K562 (cell line): ENCODE data around the gene ST6GALNAC6. TPM values are rescaled to one million over a fixed set of nuclear protein-coding genes. Genes with fewer than 3 reads are reported as not detected.

Experiments
- CXXC5 ChIP-seq: fragments of 250-450 bp; sonication (Bioruptor Pico); IDR thresholded peaks from 2 replicates; pipeline ENCODE4 v1.8.0; 2022; ENCODE audit warnings: inconsistent platforms, mild to moderate bottlenecking, moderate library complexity
- DPF2 ChIP-seq: fragments of 450-650 bp; IDR thresholded peaks from 2 replicates; pipeline ENCODE4 v1.6.1; 2016
- GATAD2B ChIP-seq: fragments of 450-650 bp; IDR thresholded peaks from 2 replicates; pipeline ENCODE4 v1.6.1; 2017; ENCODE audit warnings: mild to moderate bottlenecking, borderline replicate concordance
- MCM5 ChIP-seq: fragments of 450-650 bp; IDR thresholded peaks from 2 replicates; pipeline ENCODE4 v1.6.1; 2016; ENCODE audit warnings: low read depth
- SNIP1 ChIP-seq: fragments of 450-650 bp; IDR thresholded peaks from 2 replicates; pipeline ENCODE4 v1.7.1; 2017; ENCODE audit warnings: low read depth, mild to moderate bottlenecking
- ZC3H8 ChIP-seq: fragments of 450-650 bp; IDR thresholded peaks from 2 replicates; pipeline ENCODE4 v1.6.1; 2017
- polyA plus RNA-seq, 8 experiments: library from polyadenylated mRNA; depleted of rRNA in 4 of 8; stranded (reverse) in 5 of 8; unstranded in 3 of 8; fragments of >200 nt; fragmentation: Nextera tagmentation in 2 of 8; fragmentation: Illumina TruSeq in 1 of 8; extraction: Ambion mirVana in 2 of 8; extraction: Trizol in 1 of 8; gene quantifications; 2 replicates each; pipeline versions ENCODE4 v1.2.1 to v1.2.3, GENCODE V29; 2011 to 2014; ENCODE audit warnings: inconsistent platforms in 1 of 8, missing spikeins in 1 of 8
- total RNA-seq, 7 experiments: library from RNA; depleted of rRNA in 6 of 7; stranded (reverse); fragments of >200 nt in 6 of 7; fragmentation: Illumina TruSeq in 2 of 7; extraction: Trizol in 2 of 7; gene quantifications; 2 replicates each; pipeline versions ENCODE4 v1.2.1 to v1.2.3, GENCODE V29; 2011 to 2021; ENCODE audit warnings: low replicate concordance in 1 of 7
- TF ChIP-seq, protein P1 (sequence below): fragments of 450-650 bp; conservative IDR thresholded peaks from 2 replicates; pipeline ENCODE4 v1.6.1; 2016; ENCODE audit warnings: missing genetic modification characterization, low read depth, mild to moderate bottlenecking, missing compliant biosample characterization, moderate library complexity
- TF ChIP-seq, protein P2 (sequence below), 2 experiments: fragments of 150-350 bp in 1 of 2; IDR thresholded peaks; 2 replicates each; pipeline ENCODE4 v1.6.1; 2012 to 2016; ENCODE audit warnings: low read depth in 2 of 2, low read length in 2 of 2, mild to moderate bottlenecking in 1 of 2, moderate library complexity in 1 of 2
- TF ChIP-seq, protein P3 (sequence below): sonication (generic); formaldehyde crosslinking; IDR thresholded peaks from 2 replicates; pipeline ENCODE4 v1.8.0; 2022; ENCODE audit warnings: mild to moderate bottlenecking, missing genetic modification reagents
- TF ChIP-seq, protein P4 (sequence below): fragments of 250-450 bp; sonication (Bioruptor Pico); IDR thresholded peaks from 2 replicates; pipeline ENCODE4 v1.8.0; 2021; ENCODE audit warnings: mild to moderate bottlenecking, moderate library complexity
- TF ChIP-seq, protein P5 (sequence below): fragments of 450-650 bp; formaldehyde crosslinking; IDR thresholded peaks from 2 replicates; pipeline ENCODE4 v1.4.0; 2020; ENCODE audit warnings: mild to moderate bottlenecking, moderate library complexity
- TF ChIP-seq, protein P6 (sequence below): fragments of 150-350 bp; IDR thresholded peaks from 2 replicates; pipeline ENCODE4 v1.6.1; 2014; ENCODE audit warnings: low read depth, mild to moderate bottlenecking, low read length, borderline replicate concordance

Gene ST6GALNAC6
- total and polyA plus RNA-seq, 9 of the 15 experiments (the other 6 are each of a cell fraction or from before 2014, with no cell fraction given) = 0.13 to 23.0 (median 14.5) TPM

DNA sequence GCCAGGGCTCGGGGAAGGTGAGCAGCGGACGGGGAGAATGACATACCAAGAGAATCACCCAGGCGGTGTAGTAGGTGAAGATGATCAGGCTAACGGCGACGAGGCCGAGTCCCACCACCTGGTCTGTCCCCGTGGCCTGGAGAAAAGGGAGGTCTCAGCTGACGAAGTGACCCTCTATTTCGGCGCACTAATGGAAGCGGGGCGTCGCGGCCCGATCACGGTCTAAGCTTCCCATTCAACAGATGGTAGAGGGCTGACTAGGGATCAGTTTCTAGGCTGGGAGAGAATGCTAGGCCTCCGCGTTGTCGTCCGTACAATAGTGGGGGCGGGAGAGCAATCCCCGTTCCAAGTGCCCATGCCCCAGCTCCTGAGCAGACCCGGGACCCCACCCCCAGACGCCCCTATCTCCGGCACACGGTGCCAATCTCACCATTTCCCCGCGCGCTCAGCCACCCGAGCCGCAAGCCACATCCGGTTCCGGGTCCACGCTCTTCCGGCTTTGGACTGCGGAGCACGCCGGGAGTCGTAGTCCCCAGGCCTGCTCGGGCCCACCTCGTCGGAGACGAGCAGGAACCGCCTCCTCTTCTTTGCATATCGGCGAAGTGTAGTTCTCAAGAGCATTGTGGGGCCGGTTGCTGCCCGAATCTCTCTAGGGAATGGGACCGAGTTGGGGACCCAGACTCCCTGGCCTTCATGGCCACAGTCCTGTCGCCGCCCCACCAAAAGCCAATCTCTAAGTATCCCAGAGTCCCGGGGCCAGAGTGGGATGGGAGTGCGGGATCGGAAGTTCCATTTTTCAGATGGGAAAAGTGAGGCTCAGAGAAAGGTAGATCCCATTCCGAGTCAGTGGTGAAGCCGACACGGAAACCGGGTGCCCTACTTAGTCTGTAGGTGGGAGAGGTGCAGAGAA, 38.2 kb upstream of the ST6GALNAC6 start, which contains the start of gene DPM2 (continued):
- TF ChIP-seq, protein P1, sequence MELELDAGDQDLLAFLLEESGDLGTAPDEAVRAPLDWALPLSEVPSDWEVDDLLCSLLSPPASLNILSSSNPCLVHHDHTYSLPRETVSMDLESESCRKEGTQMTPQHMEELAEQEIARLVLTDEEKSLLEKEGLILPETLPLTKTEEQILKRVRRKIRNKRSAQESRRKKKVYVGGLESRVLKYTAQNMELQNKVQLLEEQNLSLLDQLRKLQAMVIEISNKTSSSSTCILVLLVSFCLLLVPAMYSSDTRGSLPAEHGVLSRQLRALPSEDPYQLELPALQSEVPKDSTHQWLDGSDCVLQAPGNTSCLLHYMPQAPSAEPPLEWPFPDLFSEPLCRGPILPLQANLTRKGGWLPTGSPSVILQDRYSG (tag) = no peak
- TF ChIP-seq, protein P2, sequence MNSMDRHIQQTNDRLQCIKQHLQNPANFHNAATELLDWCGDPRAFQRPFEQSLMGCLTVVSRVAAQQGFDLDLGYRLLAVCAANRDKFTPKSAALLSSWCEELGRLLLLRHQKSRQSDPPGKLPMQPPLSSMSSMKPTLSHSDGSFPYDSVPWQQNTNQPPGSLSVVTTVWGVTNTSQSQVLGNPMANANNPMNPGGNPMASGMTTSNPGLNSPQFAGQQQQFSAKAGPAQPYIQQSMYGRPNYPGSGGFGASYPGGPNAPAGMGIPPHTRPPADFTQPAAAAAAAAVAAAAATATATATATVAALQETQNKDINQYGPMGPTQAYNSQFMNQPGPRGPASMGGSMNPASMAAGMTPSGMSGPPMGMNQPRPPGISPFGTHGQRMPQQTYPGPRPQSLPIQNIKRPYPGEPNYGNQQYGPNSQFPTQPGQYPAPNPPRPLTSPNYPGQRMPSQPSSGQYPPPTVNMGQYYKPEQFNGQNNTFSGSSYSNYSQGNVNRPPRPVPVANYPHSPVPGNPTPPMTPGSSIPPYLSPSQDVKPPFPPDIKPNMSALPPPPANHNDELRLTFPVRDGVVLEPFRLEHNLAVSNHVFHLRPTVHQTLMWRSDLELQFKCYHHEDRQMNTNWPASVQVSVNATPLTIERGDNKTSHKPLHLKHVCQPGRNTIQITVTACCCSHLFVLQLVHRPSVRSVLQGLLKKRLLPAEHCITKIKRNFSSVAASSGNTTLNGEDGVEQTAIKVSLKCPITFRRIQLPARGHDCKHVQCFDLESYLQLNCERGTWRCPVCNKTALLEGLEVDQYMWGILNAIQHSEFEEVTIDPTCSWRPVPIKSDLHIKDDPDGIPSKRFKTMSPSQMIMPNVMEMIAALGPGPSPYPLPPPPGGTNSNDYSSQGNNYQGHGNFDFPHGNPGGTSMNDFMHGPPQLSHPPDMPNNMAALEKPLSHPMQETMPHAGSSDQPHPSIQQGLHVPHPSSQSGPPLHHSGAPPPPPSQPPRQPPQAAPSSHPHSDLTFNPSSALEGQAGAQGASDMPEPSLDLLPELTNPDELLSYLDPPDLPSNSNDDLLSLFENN (IDR thresholded peaks at IDR 0.05; ENCODE audit: low read depth in 2 of 2, low read length in 2 of 2) = no peak
- TF ChIP-seq, protein P3, sequence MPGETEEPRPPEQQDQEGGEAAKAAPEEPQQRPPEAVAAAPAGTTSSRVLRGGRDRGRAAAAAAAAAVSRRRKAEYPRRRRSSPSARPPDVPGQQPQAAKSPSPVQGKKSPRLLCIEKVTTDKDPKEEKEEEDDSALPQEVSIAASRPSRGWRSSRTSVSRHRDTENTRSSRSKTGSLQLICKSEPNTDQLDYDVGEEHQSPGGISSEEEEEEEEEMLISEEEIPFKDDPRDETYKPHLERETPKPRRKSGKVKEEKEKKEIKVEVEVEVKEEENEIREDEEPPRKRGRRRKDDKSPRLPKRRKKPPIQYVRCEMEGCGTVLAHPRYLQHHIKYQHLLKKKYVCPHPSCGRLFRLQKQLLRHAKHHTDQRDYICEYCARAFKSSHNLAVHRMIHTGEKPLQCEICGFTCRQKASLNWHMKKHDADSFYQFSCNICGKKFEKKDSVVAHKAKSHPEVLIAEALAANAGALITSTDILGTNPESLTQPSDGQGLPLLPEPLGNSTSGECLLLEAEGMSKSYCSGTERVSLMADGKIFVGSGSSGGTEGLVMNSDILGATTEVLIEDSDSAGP (CRISPR knock-in tag) = no peak
- TF ChIP-seq GATAD2B (no peak), DPF2 (no peak), CXXC5 (CRISPR knock-in tag) (peak; percentile 72), SNIP1 (no peak), MCM5 (no peak), ZC3H8 (no peak)
- TF ChIP-seq, protein P4, sequence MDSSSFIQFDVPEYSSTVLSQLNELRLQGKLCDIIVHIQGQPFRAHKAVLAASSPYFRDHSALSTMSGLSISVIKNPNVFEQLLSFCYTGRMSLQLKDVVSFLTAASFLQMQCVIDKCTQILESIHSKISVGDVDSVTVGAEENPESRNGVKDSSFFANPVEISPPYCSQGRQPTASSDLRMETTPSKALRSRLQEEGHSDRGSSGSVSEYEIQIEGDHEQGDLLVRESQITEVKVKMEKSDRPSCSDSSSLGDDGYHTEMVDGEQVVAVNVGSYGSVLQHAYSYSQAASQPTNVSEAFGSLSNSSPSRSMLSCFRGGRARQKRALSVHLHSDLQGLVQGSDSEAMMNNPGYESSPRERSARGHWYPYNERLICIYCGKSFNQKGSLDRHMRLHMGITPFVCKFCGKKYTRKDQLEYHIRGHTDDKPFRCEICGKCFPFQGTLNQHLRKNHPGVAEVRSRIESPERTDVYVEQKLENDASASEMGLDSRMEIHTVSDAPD (CRISPR knock-in tag) = no peak
- TF ChIP-seq, protein P5, sequence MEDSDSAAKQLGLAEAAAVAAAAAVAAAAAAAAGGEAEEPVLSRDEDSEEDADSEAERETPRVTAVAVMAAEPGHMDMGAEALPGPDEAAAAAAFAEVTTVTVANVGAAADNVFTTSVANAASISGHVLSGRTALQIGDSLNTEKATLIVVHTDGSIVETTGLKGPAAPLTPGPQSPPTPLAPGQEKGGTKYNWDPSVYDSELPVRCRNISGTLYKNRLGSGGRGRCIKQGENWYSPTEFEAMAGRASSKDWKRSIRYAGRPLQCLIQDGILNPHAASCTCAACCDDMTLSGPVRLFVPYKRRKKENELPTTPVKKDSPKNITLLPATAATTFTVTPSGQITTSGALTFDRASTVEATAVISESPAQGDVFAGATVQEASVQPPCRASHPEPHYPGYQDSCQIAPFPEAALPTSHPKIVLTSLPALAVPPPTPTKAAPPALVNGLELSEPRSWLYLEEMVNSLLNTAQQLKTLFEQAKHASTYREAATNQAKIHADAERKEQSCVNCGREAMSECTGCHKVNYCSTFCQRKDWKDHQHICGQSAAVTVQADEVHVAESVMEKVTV (CRISPR knock-in tag) = no peak
- TF ChIP-seq, protein P6, sequence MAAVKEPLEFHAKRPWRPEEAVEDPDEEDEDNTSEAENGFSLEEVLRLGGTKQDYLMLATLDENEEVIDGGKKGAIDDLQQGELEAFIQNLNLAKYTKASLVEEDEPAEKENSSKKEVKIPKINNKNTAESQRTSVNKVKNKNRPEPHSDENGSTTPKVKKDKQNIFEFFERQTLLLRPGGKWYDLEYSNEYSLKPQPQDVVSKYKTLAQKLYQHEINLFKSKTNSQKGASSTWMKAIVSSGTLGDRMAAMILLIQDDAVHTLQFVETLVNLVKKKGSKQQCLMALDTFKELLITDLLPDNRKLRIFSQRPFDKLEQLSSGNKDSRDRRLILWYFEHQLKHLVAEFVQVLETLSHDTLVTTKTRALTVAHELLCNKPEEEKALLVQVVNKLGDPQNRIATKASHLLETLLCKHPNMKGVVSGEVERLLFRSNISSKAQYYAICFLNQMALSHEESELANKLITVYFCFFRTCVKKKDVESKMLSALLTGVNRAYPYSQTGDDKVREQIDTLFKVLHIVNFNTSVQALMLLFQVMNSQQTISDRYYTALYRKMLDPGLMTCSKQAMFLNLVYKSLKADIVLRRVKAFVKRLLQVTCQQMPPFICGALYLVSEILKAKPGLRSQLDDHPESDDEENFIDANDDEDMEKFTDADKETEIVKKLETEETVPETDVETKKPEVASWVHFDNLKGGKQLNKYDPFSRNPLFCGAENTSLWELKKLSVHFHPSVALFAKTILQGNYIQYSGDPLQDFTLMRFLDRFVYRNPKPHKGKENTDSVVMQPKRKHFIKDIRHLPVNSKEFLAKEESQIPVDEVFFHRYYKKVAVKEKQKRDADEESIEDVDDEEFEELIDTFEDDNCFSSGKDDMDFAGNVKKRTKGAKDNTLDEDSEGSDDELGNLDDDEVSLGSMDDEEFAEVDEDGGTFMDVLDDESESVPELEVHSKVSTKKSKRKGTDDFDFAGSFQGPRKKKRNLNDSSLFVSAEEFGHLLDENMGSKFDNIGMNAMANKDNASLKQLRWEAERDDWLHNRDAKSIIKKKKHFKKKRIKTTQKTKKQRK = no peak
